K562 (cell line): ENCODE measurements around the gene DOK7.

ENCODE experiments used
- BACH1 ChIP-seq: fragments of 200-800 bp; sonication (Bioruptor generic); IDR thresholded peaks from 2 replicates; pipeline ENCODE4 v1.6.1; 2016; ENCODE audit warnings: missing genetic modification characterization, missing compliant biosample characterization
- FOS ChIP-seq: IDR thresholded peaks from 3 replicates; pipeline ENCODE4 v1.6.1; 2011; ENCODE audit not compliant: insufficient read length; ENCODE audit errors: extremely low read depth
- PHF20 ChIP-seq: fragments of 450-650 bp; IDR thresholded peaks from 2 replicates; pipeline ENCODE4 v1.6.1; 2018; ENCODE audit not compliant: partially characterized antibody
- RFX5 ChIP-seq: IDR thresholded peaks from 2 replicates; pipeline ENCODE4 v1.6.1; 2011; ENCODE audit warnings: low read depth, mild to moderate bottlenecking, improper control_type of control experiment, low read length
- TCF7L2 ChIP-seq: fragments of 150-350 bp; IDR thresholded peaks from 2 replicates; pipeline ENCODE4 v1.6.1; 2016; ENCODE audit warnings: low read depth, mild to moderate bottlenecking, low read length, moderate library complexity
- THRAP3 ChIP-seq: fragments of 450-650 bp; IDR thresholded peaks from 2 replicates; pipeline ENCODE4 v1.6.1; 2016; ENCODE audit warnings: mild to moderate bottlenecking, inconsistent platforms, borderline replicate concordance
- ZC3H4 ChIP-seq: sonication (generic); formaldehyde crosslinking; IDR thresholded peaks from 2 replicates; pipeline ENCODE4 v1.9.0; 2021; ENCODE audit warnings: missing genetic modification reagents, borderline replicate concordance
- ZFX ChIP-seq: sonication (generic); formaldehyde crosslinking; IDR thresholded peaks from 2 replicates; pipeline ENCODE4 v1.8.0; 2022; ENCODE audit warnings: mild to moderate bottlenecking, missing genetic modification reagents, moderate library complexity
- ZNF830 ChIP-seq: fragments of 250-450 bp; sonication (Bioruptor Pico); IDR thresholded peaks from 2 replicates; pipeline ENCODE4 v1.5.0; 2021; ENCODE audit warnings: mild to moderate bottlenecking
- TF ChIP-seq, protein P1 (sequence below), 3 experiments: IDR thresholded peaks in 2 of 3; conservative IDR thresholded peaks in 1 of 3; 2 replicates each; pipeline ENCODE4 v1.5.1; 2011 to 2012; ENCODE audit warnings: low read length in 3 of 3, mild to moderate bottlenecking in 3 of 3, control low read depth in 2 of 3, improper control_type of control experiment in 1 of 3, inconsistent platforms in 1 of 3, low read depth in 1 of 3, mixed read lengths in 1 of 3, moderate library complexity in 1 of 3; ENCODE audit not compliant: insufficient read depth in 2 of 3
- TF ChIP-seq, protein P2 (sequence below): IDR thresholded peaks from 3 replicates; pipeline ENCODE4 v1.6.1; 2011; ENCODE audit warnings: borderline replicate concordance, mild to moderate bottlenecking; ENCODE audit not compliant: insufficient read length, insufficient read depth
- TF ChIP-seq, protein P3 (sequence below): fragments of 250-450 bp; sonication (Bioruptor Pico); IDR thresholded peaks from 2 replicates; pipeline ENCODE4 v1.5.0; 2021

DNA sequence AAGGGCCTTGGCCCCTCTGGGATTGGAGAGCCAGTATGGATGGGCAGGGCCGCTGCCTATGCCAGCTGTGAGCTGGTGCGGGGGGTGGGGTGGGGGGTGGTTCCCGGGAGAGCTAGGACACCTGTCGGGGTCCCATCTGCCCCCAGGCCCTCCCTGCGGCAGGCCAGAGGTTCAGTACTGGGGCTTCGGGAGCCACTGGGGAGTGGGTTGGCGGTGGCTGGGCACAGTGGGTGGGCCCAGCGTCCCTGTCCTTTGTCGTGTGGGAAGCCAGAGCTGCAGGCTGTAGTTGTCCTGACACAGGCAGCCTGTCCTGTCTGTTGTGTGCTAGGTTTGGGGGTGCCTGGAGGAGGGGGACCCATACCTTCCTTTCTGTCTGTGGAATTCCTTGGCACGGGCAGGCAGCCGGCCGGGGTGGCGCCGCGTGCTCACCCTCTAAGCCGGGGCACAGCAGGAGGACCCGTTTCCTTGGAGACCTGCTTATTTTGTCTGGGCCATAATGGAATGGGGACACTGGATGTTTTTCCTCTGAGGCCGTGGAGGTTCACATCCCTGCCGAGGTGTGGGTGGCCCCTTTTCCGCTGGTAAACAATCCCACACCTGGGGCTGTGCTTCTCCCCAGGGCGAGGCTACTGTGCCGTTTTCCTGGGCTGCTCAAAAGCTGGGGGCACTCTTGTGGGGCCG is 14.8 kb downstream of the DOK7 start:
- TF ChIP-seq ZC3H4 (no peak), THRAP3 (no peak), BACH1 (tag) (no peak), TCF7L2 (no peak), FOS (no peak), ZFX (CRISPR knock-in tag) (no peak), ZNF830 (no peak), PHF20 (no peak), RFX5 (no peak)
- TF ChIP-seq, protein P1, sequence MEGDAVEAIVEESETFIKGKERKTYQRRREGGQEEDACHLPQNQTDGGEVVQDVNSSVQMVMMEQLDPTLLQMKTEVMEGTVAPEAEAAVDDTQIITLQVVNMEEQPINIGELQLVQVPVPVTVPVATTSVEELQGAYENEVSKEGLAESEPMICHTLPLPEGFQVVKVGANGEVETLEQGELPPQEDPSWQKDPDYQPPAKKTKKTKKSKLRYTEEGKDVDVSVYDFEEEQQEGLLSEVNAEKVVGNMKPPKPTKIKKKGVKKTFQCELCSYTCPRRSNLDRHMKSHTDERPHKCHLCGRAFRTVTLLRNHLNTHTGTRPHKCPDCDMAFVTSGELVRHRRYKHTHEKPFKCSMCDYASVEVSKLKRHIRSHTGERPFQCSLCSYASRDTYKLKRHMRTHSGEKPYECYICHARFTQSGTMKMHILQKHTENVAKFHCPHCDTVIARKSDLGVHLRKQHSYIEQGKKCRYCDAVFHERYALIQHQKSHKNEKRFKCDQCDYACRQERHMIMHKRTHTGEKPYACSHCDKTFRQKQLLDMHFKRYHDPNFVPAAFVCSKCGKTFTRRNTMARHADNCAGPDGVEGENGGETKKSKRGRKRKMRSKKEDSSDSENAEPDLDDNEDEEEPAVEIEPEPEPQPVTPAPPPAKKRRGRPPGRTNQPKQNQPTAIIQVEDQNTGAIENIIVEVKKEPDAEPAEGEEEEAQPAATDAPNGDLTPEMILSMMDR (IDR thresholded peaks at IDR 0.05 in 2 of 3, conservative IDR thresholded peaks at IDR 0.05 in 1 of 3; ENCODE audit: insufficient read depth in 2 of 3, low read depth in 1 of 3, low read length in 3 of 3) = no peak
- TF ChIP-seq, protein P2, sequence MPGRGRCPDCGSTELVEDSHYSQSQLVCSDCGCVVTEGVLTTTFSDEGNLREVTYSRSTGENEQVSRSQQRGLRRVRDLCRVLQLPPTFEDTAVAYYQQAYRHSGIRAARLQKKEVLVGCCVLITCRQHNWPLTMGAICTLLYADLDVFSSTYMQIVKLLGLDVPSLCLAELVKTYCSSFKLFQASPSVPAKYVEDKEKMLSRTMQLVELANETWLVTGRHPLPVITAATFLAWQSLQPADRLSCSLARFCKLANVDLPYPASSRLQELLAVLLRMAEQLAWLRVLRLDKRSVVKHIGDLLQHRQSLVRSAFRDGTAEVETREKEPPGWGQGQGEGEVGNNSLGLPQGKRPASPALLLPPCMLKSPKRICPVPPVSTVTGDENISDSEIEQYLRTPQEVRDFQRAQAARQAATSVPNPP = no peak
- TF ChIP-seq, protein P3, sequence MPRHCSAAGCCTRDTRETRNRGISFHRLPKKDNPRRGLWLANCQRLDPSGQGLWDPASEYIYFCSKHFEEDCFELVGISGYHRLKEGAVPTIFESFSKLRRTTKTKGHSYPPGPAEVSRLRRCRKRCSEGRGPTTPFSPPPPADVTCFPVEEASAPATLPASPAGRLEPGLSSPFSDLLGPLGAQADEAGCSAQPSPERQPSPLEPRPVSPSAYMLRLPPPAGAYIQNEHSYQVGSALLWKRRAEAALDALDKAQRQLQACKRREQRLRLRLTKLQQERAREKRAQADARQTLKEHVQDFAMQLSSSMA = no peak
